Dermis blood vessel endothelial cell (primary cell): ENCODE measurements around the gene DCLK1. TPM values are rescaled to one million over a fixed set of nuclear protein-coding genes. Genes with fewer than 3 reads are reported as not detected.

ENCODE experiments used
- DNase-seq: peaks from one replicate; pipeline ENCODE4 v3.0.0; 2010
- total RNA-seq: library from RNA; depleted of rRNA; stranded (reverse); fragments of >200 nt; gene quantifications from 2 replicates; pipeline ENCODE4 v1.2.3, GENCODE V29; 2014

DCLK1 gene
- total RNA-seq, 1 donor from 2014 or later = 38.1 TPM

DNA sequence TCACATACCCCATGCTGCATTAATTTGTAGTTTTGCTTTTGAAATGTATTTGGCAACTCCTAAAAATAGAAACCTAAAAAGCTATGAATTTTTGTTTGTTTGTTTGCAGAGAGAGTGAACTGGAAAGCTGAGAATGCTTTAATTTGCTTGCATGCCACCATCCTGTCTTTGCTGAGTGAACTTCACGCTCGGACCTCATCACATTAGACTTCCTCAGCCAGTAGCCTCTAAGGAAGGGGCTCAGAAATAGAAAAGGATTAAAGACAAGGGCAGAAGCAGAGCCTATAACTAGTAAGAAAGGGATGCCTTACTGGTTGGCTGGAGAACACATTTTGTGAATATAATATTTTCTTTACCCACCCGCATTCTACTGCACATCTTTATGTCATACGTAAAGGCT lies 275.1 kb downstream of the DCLK1 start:
- no peak for DNase-seq

- peak; percentile 45 for DNase-seq
Measured at GRCh38 chr13:35855531-35856019, 275.6 kb downstream of the DCLK1 start.

DNA sequence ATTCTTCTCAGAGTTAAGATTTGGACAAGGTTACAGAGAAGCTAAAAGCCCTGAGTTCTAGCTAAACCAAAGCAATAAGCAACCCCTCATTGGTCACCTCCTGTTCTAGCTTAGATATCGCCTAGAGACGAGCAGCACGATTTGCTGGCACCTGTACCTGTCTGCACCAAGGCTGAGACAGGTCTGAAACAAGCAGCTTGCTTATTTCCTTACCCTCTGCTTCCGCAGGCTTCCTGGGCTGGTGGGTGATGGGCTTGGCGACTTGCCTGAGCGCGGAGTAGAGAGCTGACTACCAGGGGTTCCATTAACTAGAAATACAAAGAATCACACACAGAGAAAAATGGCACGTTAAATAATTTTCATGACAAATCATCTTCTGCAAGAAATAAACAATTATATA lies 276.9 kb downstream of the DCLK1 start:
- DNase-seq = no peak

DNA sequence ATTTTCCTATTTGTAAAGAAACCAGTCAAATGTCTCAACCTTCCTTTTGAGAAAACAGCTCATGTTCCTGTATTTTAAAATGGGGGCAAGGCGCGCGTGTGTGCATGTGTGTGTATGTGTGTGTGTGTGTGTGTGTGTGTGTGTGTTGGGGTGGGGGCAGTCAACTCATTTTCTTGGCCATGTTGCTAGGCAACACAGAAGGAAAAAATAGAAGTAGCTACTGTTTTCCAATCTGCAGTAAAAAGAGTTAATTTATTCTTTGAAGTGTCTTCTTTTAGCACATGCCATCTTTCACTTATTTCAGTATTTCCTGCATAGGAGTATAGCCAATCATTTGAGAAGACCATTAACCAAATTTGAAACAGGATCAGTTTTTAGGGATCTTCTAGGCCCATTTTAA lies 279.3 kb downstream of the DCLK1 start:
- DNase-seq = no peak

DNA sequence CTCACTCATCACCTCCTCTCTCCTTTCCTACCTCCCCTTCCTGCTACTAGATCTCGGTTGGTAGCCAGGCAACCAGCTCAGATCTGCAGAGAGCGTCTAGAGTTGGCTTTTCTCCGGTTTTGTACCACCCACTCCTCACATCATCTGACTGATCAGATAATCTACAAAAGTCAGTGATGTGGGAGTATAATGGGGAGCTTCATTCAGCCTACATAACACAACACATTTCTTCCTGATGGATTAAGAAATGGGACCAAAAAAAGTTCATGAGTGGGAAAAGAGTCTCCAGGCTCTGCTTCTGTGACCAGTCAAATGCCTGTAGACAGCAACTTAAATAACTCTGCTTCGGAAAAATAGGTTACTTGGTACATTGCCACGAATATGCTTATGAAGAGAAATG lies 279.8 kb downstream of the DCLK1 start:
- DNase-seq = no peak

- no peak for DNase-seq
Measured at GRCh38 chr13:35850569-35850968, 280.6 kb downstream of the DCLK1 start.

GRCh38 chr13:35849256-35849644 lies 281.9 kb downstream of the DCLK1 start:
- DNase-seq = no peak

DNA sequence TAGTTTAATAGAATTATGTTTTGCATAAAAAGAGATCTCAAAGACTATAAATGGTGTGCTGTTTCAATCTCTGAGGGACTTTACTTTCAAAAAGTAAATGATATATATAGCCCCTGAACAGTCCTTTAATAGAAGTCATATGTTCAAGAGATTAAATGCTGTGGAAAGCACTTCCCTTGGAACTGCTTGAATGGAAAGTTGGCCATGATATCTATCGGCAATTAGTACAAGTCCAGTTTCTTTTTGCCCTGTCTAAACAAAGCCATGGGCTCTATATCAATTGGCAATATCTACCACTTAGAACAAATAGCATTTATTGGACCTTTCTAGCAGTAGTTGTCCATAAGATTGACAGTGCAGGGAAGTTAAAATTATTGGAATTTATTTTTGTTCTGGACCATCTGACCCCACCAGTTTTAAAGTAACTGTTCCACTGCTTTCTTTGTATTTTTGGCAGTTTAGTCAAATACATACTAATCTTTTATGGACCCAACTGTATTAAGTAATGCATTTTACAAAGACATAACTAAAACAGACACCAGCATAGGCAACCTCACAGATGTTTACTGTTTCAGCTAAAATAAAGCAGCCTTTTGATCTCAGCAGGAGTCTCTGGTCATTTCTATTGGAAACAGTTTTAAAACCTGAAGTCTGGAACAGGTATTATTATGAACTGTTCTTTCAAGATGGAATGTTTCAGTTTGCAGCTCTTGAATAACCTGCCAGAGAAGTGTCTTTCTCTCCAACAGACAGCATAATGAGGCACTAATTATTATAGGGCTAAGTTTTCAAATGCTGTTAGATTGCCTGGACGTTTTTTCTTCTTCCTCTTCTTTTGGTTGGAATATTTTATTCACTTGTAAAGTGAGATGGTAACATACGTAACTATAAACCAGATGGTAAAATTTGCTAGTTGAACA lies 282.6 kb downstream of the DCLK1 start:
- DNase-seq = peak; percentile 28

- no peak for DNase-seq
Measured at GRCh38 chr13:35843272-35843671, 287.9 kb downstream of the DCLK1 start.

GRCh38 chr13:35841060-35841521 lies 290.1 kb downstream of the DCLK1 start:
- no peak for DNase-seq

DNA sequence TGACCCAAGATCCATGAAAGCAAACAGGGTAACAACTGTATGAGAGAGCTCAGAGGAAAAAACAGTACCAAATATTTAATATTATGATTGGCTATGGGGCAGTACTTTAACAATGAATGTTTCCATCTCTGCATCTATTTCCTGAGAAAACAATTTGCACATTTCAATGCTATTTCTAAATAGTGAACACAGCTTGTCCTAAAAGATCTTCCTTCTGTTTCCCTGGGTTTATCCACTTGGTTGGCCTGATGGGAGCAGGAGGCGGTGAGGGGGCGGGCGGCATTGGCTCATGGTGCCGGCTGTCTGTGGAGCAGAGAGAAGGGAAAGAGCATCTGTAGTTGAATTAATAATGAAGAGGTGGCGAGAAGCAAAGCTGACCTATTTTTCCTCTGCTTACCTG lies 291.4 kb downstream of the DCLK1 start:
- peak; percentile 49 for DNase-seq

GRCh38 chr13:35838356-35838755 lies 292.8 kb downstream of the DCLK1 start:
- peak; percentile 94 for DNase-seq

GRCh38 chr13:35836446-35836845 lies 294.7 kb downstream of the DCLK1 start:
- DNase-seq = no peak

- no peak for DNase-seq
Measured at GRCh38 chr13:35835989-35836388, 295.2 kb downstream of the DCLK1 start.

- no peak for DNase-seq
Measured at GRCh38 chr13:35833608-35834275, 297.4 kb downstream of the DCLK1 start.

- DNase-seq = no peak
Measured at GRCh38 chr13:35833031-35833430, 298.2 kb downstream of the DCLK1 start.

DNA sequence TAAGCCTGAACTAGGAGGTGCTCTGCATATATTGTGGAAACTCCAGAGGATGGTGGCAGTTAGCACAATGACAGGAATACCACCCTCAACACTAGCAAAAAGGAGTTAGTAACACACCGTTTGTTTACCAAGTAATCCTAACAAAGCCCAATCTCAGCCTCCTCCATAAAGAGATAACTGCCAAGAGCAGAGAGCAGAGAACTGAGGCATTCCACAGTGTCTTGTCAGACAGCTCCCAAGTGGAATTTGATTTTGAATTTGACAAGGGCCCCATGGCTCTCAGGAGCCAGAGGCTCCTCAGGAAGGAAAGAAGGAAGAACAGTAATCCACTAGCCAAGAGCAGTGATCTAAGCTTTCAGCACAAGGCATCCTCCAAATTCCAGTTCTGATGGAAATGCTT lies 298.6 kb downstream of the DCLK1 start:
- no peak for DNase-seq

GRCh38 chr13:35830850-35831450 lies 300.2 kb downstream of the DCLK1 start:
- DNase-seq = no peak

DNA sequence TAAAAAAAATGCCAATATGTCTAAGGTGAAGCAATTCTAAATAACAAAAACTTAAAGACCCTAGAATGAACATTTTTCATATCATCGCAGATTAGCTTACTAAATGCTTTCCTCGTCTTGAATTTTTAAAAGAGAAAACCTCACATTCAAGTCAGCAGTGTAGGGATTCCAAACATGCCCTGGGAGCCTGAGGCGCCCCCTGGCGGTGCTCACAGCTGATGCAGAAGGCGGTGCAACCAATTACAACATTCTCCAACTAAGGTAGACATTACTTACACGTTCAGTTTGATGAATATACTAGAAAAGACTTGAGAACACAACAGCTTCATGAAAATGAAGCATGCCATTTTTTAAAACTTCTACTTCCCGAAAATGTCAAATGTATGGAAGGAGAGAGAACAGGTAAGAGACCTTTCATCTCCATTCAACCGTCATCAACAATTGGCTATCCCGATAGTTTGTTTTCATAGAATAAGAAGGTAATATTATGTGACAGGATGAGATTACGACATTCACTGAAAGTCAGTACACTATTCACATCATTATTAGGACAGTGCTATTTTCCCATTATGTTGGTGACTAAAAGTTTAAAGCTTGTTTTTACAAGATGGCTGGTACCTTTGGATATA lies 304.4 kb downstream of the DCLK1 start:
- no peak for DNase-seq

GRCh38 chr13:35824825-35825224 lies 306.4 kb downstream of the DCLK1 start:
- no peak for DNase-seq

- no peak for DNase-seq
Measured at GRCh38 chr13:35824395-35824794, 306.8 kb downstream of the DCLK1 start.

GRCh38 chr13:35822666-35823065 lies 308.5 kb downstream of the DCLK1 start:
- DNase-seq = no peak

DNA sequence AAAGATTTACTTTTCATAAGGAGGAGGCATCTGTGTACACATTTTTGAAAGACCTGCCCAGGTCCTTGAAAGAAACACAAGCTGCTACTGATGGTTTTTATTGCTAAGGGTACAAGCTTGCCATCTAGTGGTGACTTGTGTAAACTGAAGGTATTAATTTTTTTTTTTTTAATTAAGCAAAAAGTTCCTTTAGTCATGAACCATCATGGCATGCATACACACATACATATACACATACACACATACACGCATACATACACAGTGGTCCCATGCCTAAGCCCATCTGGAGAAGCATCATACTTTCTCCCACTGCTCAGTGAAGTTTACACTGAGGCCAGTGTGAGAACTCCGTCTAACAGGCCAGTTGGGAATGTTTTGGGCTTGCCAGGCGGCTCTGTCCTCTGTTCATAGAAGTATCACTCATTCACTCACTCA lies 312.5 kb downstream of the DCLK1 start:
- peak; percentile 66 for DNase-seq
